GM21723 (cell line): ENCODE data around the gene SLC48A1.

Source experiments
- ATAC-seq: cut with Tn5 transposase; IDR thresholded peaks from one replicate; pipeline ENCODE4 v1.9.1; 2021; ENCODE audit warnings: mild to moderate bottlenecking, moderate library complexity; ENCODE audit not compliant: unreplicated experiment

The SLC48A1 gene

DNA sequence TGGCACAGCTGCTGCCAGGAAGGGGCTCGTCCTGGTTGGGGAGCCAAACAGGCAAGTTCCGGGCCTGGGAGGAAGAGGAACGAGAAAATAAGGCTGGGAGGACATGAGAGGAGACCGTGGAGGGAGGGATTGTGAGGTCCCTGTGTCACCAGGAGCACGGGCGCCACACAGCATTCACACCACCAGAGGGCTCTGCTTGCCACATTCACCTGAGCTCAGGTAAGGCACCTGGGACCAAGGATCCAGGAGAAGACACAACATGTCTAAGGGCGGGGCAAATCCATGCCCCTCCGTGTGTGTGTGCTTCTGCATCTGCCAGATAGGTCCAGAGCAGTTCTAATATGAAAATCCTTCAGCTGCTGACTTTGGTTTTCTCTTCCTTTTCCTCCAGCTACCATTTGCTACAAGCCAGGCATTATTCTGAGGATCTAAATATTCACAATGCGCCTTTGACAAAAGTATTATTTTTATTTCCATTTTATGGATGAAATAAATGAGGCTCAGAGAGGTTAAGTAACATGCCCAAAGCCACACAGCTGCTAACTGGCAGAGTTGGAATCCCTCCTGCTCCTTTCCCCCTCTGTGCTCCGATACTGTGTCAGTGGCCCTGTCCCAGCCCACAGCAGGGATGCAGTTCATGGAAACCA is 28.9 kb upstream of the SLC48A1 start:
- ATAC-seq: no peak

DNA sequence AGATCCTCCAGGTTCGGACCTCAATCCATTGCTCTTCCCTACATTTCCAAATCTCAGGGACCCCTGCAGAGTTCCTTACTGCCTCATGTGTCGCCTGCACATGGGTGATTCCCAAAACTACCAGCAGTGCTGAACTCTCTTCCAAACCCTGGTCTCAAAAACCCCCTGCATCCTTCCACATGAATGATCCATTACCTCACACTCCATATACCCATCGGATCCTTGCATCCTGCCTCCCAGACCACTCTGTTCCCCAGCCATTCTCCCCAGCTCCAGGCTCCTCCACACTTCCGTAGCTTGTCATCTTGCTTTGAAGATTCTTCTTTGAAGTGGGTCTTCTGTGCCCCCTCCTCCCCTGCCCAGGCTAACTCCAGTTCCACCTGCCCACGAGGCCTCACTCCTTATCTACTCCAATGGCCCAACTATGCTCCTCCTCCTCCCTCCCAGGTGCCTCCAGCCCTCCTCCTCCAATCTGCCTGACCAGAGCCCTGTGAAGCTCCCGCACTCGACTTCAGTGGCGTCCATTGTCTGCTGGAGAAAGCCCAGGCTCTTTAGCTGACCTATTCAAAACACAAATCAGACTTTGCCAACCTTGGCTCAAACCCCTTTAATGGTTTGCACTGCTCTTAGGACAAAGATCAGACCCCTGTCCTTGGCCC is 28.1 kb upstream of the SLC48A1 start:
- ATAC-seq: no peak

DNA sequence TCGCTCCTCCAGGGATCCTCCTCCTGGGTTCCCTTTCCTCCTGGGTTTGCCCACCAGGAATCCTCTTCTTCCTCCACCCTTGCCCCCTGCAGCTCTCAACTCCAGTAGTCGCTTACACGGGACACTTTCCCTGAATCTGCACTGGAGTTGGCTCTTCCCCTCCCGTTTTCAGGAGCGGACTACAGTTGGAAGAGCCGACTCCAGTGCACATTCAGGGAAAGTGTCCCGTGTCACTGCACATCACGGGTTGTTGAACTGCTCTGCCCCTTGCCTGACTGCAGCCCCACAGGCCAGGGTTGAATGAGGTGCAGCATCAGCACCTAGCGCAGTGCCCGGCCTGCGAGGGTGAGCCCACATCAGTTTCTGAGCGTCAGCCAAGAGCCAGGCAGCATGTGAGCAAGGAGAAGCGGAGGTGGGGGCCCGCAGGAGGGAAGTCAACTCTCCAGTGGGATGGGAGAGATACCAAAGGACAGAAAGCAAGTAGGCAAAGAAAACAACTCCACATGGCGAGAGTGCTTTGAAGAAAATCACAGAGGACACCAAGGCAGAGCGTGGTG is 27.5 kb upstream of the SLC48A1 start:
- no peak for ATAC-seq

DNA sequence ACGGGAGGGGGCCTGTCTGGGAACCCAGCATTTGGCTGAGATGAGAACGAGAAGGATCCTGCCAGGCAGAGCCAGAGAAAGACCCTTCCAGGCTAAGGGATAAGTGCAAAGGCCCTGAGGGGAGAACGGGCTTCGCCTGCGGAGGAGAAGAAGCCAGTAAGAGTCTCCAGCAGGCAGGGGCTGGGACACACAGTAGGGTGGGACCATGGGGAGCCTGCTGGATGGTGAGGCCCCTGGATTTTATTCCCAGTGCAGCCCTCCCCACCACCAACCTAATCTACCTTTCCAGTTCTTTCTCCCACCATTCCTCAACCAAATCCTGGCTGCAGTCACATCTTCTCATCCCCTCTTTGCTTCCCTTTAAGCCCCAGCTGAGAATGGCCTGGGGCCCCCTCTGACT is 27.0 kb upstream of the SLC48A1 start:
- ATAC-seq: no peak

DNA sequence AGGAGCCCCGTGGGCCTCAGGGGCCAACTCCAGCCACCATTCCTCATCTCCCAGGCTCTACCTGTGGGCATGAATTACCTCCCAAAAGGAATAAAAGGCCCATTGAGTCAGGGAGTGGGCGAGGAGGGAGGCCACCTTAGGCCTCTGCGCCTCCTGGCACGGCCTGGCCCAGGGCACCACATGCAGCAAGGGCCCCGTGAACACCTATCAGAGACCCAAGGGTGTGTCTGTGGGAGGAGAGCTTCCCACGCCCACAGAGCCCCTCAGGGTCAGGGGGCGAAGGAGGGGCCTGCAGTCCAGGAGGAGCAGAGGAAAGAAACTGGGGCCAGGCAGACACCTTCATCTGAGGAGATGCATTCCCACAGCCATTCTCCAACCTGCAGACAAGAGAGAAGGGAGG is 26.5 kb upstream of the SLC48A1 start:
- no peak for ATAC-seq

DNA sequence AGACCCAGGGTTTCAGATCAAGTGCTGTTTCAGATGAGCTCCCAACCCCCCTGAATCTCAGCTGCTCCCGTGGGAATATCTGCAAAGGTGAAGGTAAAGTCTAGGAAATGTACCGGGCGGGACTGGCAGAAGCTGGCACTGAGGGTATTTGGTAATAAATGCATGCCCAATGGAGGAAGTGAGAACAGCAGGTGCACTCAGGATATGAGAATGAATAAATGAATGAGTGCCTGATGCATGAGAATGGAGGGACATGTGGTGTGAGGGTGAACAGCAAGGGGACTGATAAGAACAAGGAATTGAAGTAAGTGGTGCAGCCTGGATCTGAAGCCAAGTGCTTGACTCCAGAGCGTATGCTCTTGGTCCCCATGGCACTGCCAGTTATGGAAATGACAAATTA is 25.9 kb upstream of the SLC48A1 start:
- ATAC-seq: no peak

DNA sequence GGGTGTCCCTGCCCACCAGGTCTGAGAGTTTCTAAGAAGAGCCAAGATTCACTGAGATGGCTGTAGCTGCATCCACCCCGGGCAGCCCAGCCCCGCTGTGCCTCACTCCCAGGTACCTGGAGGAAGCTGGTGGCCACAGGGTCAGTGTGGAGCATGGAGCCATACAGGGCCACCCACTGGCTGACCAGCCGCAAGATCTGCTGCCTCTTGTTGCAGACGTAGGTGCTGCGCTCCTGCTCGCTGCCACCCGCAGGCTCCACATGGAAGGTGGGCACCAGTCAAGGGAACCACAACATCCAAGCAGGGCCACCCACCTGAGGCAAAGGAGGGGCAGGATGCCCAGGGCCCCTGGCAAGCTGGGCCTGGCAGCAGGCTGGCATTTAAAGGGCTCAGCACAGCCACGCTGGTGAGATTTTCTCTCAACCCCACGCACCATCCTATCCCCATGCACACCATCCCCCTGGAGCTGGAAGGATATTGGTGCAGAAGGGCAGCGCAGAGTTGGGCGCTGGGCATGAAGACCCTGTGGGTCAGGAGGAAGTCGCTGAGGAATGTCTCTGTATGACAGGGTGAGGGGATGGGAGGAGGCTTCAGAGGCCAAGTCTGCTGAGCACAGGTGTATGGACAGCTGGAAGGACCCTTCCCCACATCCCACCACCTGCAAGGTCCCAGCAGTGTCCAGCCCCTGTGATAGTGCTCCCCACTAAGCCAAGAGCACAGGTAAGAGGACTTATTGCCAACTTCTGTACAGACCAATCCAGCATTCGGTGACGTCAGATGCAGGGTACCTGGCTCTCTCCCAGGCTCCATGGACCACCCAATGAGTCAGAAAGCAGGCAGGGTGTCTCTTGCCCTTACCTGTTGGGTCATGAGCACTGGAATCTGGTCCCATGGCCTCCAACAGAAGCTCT is 25.2 kb upstream of the SLC48A1 start:
- ATAC-seq: no peak

DNA sequence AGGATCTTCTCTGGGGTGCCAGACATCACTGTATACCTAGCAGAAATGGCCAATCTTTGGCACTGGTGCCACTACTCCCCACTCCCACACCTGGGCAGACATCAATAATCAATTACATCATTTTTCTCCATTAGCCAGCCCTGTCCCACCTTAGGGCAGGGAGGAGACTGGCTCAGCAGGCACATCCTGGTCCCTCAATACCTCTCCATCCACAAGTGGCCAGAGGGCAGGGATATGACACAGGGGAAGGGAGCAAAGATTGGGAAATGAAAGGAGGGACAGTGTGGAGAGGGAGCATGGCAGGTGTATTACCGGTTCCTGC is 24.6 kb upstream of the SLC48A1 start:
- no peak for ATAC-seq

DNA sequence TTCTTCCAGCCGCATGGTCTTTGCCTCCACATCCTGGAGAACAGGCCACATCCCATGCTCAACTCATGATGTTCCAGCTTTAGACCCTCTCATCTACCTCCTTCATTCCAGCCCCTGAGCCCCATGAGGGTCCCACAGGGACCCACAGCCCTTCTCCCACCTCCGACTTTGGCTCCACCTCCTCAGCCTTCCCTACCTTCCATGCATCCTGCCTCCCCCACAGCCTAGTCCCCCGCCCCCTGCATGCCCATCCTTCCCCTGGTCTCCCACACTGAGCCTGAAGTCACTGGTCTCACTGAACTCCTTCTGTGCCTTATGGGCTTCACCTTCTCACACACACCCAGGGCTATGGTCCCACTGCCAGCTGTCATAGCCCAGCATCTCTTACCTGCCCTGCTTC is 24.1 kb upstream of the SLC48A1 start:
- ATAC-seq: no peak

DNA sequence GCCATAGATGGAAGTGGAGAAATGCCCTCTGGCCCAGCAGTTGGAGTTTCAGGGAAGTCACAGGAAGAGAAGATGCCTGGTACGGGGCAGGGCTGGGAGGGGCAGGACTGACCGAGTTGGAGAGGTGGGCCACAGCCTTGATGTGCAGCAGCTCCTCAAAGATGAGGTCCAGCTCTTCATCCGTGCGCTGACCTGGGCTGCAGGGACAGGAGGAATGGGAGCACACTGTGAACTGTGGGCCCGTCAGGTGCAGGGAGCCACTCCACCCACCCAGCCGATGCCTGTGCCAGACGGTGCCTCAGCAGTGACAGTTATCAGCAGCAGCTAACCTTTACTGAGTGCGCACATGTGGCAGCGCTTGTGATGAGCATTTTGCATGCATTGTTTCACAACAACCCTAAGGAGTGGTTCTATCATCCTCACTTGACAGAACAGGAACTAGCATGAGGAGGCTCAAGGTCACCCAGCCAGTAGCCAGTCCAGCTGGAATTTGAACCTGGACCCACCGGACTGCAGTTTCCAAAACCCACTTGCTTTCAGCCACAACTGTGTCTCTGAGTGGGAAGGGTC is 22.7 kb upstream of the SLC48A1 start:
- ATAC-seq: no peak

DNA sequence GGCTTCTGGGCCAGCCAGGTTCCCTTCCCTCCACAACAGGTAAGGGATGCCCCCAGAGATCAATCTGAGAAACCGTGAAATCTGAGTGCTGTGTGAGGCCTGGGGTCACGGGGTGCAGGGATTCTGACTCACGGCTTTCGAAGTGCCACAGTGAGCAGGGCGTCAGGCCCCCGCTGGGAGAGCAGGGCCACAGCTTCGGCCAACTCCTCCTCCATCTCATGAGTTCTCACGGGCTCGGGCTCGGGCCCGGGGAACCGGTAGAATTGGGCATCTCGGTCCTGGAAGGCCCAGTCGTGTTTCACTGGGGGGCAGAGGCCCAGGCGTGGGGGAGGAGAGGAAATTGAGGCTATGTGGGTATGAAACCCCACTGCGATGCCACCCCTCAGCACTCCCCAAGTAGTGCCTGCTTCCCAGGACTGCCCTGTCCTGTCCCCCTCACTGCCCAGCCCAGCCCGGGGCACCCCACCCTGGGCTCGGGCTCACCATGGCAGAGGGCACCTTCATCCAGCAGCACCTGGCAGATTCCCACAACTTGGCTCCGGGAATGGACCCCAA is 22.0 kb upstream of the SLC48A1 start:
- ATAC-seq: no peak

DNA sequence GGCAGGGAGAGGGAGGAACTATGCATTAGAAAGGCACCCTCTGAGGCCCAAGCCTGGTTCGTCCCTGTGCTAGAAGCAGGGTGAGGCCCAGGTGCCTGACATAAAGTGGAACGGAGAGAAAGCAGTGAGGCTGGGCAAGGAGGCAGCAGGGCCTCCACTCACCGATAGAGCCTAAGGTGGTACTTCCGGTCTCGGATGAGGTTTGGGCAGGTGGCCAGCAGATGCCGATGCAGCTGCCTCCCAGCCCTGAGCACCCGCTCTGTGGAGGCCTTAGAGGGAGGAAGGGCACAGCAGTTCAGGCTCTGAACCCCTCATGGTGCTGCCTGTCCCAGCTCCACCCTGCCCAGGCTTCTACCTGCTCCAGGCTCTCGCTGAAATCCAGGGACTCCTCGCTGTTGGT is 21.5 kb upstream of the SLC48A1 start:
- no peak for ATAC-seq

DNA sequence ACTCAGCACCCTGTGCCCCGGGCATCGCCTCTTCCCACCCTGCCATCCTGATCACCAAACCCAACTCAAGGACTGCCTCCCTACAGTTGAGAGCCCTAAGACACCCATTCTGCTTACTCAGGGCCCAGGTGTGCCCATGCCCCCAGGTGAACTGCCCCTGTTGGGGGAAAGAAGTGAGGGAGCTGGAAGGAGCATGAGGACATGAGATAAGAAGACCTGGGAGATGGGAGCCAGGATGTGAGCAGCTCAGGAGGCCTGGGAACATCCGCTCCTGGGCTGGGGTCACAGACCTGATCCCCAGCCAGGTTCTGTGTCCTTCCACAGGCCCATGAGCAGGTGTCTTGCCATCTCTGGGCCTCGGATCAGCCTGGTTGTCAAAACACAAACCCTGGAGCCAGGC is 20.9 kb upstream of the SLC48A1 start:
- no peak for ATAC-seq

DNA sequence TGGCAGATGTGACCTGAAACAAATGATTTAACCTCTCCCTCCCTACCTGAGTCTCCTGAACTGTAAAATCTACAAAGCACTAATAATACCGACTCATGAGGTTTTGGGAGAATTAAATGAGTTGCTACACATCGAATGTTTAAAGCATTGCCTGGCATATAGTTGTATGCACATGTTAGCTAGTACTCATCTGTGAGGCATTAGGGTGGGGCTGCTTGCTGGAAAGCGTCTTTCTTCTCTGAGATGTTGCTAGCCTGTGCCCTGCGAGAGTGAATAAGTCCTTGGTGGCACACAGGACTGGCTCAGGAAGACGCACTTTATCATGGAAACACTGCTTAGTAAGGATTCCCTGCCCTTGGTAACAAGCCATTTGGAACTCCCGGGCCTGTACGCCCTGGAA is 20.5 kb upstream of the SLC48A1 start:
- no peak for ATAC-seq

DNA sequence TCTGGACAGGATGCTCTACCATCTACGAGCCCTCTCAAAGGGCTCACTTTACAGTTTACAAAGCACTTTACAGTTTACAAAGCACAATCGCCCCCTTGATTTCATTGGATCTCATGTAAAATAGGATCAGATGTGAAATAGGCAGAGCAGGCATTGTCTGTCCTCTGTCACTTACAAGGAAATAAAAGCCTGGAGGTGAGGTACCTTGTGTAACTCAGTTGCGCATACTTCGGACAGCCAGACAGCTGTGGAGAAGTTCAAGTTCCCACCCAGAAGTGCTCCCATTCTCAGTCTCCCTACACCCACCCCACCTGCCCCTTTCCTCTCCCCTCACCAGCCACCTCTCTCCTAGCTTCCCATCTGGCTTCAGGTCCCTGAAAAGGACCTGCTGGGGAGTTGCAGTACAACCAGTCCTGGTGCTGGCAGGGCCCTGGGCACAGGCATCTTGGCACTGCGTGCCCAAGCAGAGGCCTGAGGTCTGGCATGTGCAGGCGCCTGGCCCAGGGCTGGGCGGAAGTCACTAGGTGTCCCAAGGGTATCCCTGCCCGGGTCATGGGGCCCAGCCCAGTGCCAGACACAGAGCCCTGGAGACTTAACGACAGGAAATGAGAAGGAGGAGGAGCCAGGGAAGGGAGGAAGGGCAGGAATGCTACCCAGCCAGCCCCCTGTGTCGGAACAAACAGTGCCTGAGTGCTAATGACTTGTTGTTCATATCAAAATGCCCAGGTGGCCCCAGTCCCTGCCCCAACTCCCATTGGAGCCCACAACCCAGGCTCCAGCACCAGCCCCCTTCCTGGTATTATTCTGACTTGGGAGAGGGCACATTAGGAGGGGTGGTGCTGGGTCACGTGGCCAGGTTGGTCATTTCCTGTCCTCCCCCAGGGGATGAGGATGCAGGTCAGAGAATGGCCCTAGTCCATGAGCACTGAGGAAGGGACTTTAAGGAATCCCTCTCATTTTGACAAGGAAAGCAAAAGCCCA is 19.7 kb upstream of the SLC48A1 start:
- ATAC-seq: no peak

DNA sequence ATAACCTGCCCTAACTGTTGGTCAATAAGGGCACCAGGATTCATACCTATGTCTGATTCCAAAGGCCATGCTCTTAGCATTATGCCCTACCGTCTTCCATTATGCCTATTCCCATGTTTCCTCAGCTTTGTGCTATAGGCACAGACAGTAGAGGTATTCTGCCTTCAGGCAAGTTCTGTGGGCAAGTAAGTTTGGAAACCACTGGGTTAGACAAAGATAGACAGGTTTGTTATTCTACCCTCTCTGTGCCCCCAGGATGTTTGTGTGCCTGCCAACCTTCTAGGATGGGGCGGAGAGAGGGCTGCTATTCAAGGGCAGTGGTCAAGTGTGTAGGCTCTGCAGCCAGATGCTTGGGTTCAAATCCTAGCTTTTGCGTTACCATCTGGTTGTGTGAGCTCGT is 18.9 kb upstream of the SLC48A1 start:
- no peak for ATAC-seq

DNA sequence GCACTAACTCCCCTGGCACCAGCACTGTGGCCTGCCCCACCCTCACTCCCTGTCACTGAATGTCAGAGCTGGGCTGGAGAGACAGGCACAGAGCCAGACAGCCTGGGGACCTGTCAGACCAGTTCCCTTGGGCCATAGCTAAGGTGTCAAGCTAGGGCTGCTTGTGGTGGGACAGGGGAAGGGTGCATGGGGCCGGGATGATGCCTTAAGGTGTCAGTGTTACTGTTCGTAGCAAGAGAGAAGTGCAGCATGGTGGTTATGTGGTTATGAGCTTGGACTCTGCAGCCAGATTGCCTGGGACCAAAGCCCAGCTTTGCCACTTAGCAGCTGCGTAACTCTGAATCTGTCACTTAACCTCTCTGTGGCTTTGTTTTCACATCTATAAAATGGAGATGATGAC is 18.2 kb upstream of the SLC48A1 start:
- ATAC-seq: peak; percentile 15

DNA sequence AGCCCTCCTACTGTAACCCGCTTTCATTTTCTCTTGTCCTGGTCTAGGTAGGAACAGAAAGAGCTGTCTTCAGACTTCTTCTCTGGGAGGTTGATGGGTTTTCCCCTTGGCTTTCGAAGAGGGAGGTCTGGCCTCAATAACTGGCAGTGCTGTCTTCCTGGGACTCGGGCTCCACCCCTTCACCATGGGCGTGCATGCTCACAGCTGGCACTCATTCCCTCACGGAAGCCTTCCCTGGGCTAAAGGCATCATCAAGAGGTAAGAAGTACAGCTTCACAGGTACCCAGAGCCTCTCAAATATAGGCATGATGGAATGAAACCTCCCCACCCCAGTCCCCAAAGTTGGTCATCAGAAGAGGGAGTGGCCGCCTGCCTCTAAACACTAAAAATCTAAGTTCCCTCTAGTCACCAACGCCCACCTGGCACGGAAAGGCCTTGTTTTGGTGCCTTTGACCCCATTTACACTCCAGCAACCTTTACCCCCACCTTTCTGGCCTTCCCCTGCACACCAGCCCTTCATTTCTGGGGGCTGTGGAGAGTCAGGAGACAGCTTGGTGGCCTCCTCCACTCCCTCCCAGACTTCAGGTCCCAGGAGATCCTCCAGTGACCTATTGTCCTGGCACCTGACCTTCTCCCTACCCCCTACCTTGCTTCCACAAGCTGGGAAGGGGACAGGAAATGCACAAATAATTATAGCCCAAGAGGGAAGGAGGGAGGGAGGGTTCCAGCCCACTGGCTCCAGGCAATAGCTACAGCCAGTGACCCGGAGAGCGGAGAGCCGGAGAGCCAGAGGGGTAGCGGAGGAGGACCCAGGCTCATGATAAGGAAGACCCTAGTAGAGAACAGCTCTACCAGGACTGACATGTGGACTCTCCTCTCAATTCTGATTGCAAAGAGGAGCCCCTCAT is 17.1 kb upstream of the SLC48A1 start:
- ATAC-seq: peak; percentile 78

DNA sequence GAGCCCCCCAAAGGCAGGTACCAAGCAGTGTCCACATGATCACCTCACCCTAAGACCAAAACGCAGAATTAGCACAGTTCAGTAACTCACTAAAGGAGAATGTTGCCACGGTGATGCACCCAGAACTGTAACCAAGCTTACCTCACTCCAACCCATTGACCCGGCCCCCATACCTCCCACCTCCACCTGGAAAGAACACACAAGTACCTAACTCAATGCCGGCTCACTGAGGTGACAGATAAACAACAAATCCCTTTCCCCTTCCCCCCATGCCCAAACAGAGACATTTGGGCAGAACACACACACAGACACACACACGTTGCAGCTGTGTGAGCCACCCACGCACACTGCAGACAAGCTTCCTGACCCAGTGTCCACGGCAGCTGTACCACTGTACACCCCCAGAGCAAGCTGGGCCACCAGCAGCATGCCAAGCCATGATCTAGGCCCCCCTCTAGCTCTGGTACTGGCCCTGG is 15.6 kb upstream of the SLC48A1 start:
- no peak for ATAC-seq
